Mesothelial cell of epicardium (in vitro differentiated cells): ENCODE results near the gene EXOC4. TPM values are rescaled to one million over a fixed set of nuclear protein-coding genes. Genes with fewer than 3 reads are reported as not detected.

Experiments
- DNase-seq, 2 experiments: peaks; one replicate each; pipeline ENCODE4 v3.0.0; 2021; ENCODE audit warnings: low spot score in 2 of 2; ENCODE audit not compliant: unreplicated experiment in 2 of 2
- H3K27ac Mint-ChIP-seq: 2 replicates; pipeline ENCODE4 v1.8.0; 2021; ENCODE audit warnings: mixed read lengths
- H3K27me3 Mint-ChIP-seq: 2 replicates; pipeline ENCODE4 v1.8.0; 2021; ENCODE audit warnings: low read depth, mixed read lengths
- H3K36me3 Mint-ChIP-seq: 2 replicates; pipeline ENCODE4 v1.8.0; 2021; ENCODE audit warnings: mixed read lengths
- H3K4me1 Mint-ChIP-seq: 2 replicates; pipeline ENCODE4 v1.8.0; 2021; ENCODE audit warnings: mixed read lengths
- H3K4me3 Mint-ChIP-seq: 2 replicates; pipeline ENCODE4 v1.8.0; 2021; ENCODE audit warnings: mild to moderate bottlenecking, moderate library complexity, mixed read lengths
- H3K9me3 Mint-ChIP-seq: 2 replicates; pipeline ENCODE4 v1.8.0; 2021; ENCODE audit warnings: mixed read lengths
- total RNA-seq: library from RNA; stranded (reverse); gene quantifications from 3 replicates; pipeline ENCODE4 v1.2.1, GENCODE V29; 2021
- TF ChIP-seq, protein P1 (sequence below): fragments of 200-600 bp; sonication (generic); IDR thresholded peaks from one replicate; pipeline ENCODE4 v1.5.0; 2021; ENCODE audit warnings: antibody characterized with exemption; ENCODE audit not compliant: unreplicated experiment

The EXOC4 gene
- total RNA-seq, 1 donor from 2014 or later: 105 TPM

DNA sequence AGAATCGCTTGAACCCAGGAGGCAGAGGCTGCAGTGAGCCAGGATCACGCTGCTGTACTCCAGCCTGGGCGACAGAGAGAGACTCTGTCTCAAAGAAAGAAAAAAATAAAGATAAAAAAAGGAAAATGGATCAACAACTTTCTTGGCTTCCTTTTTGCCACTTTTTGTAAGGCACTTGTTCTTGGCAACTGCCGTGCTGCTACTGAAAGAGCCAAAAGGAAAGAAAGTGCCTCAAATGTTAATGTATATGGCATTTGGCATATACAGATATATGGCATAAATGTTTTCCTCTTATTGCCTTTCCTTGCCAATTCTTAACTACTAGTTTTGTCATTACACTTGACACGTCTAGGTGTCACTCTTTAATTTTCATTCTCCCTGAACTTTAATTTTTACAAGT, 480.5 kb downstream of the EXOC4 start:
- Mint-ChIP-seq H3K4me1 (peaks cover 2% of the 10 kb centered on the region), H3K27ac (no peak overlapping the region), H3K36me3 (peaks cover 2% of the 10 kb centered on the region), H3K27me3 (no peaks in the 10 kb centered on the region), H3K4me3 (no peak overlapping the region), H3K9me3 (peaks cover 4% of the 10 kb centered on the region)
- DNase-seq: no peak
- TF ChIP-seq, protein P1, sequence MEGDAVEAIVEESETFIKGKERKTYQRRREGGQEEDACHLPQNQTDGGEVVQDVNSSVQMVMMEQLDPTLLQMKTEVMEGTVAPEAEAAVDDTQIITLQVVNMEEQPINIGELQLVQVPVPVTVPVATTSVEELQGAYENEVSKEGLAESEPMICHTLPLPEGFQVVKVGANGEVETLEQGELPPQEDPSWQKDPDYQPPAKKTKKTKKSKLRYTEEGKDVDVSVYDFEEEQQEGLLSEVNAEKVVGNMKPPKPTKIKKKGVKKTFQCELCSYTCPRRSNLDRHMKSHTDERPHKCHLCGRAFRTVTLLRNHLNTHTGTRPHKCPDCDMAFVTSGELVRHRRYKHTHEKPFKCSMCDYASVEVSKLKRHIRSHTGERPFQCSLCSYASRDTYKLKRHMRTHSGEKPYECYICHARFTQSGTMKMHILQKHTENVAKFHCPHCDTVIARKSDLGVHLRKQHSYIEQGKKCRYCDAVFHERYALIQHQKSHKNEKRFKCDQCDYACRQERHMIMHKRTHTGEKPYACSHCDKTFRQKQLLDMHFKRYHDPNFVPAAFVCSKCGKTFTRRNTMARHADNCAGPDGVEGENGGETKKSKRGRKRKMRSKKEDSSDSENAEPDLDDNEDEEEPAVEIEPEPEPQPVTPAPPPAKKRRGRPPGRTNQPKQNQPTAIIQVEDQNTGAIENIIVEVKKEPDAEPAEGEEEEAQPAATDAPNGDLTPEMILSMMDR: no peak

DNA sequence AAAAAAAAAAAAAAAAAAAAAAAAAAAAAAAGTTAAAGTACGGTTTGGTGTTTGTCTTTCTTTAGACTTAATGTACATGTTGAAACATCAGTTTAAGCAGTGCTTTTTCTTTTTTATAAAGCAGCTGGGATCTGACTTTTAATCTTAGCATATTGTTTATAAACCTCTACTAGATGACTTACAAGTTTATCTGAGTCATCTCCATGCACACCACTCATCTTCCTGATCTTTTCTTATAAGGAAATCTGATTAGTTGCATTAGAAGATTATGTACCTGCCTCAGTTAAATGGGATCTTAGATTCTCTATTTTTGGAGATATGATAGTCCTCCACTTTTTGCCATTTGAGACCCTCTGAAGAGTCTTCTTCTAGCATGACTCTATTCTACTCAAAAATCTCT, 482.3 kb downstream of the EXOC4 start:
- peaks cover 4% of the 10 kb centered on the region for H3K9me3 Mint-ChIP-seq
- H3K4me3 Mint-ChIP-seq: no peak overlapping the region
- TF ChIP-seq, protein P1: no peak
- no peak overlapping the region for H3K27ac Mint-ChIP-seq
- peaks cover 2% of the 10 kb centered on the region for H3K4me1 Mint-ChIP-seq
- peaks cover 2% of the 10 kb centered on the region for H3K36me3 Mint-ChIP-seq
- DNase-seq: no peak
- H3K27me3 Mint-ChIP-seq: no peaks in the 10 kb centered on the region

DNA sequence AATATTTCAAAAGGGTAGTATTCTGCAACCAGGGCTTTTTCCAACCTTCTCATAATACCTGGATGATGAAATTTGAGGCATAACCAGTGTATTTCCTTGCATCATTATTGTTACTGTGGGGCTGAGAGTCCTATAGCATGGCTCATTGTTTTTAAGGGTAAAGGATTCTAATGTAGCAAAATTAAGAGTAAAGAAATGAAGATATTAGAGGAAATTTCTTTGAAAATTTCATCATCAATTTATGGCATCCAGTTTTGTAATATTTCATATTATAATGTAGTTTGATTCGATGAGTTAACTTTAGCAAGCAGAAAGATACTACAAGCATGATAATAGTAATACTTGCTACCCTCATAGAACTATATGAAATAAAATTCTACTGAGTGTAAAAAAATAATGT, 486.9 kb downstream of the EXOC4 start:
- H3K27me3 Mint-ChIP-seq: no peaks in the 10 kb centered on the region
- DNase-seq: no peak
- peaks cover 10% of the 10 kb centered on the region for H3K4me1 Mint-ChIP-seq
- H3K36me3 Mint-ChIP-seq: no peaks in the 10 kb centered on the region
- no peaks in the 10 kb centered on the region for H3K9me3 Mint-ChIP-seq
- no peak overlapping the region for H3K27ac Mint-ChIP-seq
- H3K4me3 Mint-ChIP-seq: no peak overlapping the region
- TF ChIP-seq, protein P1: no peak

DNA sequence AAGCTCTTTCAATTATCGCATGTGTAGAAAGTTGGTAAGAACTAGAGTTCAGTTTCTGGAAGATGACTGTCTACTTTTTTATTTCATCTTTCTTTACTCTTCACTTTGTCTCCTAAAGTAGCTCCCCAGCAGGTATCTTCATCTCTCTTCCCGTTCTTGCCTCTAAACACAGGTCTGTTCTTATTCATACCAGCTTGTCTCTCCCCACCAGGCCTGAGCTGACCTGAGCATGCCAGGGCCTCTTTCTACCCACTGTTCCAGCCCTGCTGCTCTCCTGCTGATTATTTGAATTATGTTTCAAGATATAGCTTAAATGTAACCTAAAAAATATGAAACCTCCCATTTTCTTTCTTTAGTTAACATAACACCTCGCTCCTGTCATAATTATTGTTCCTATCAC, 488.2 kb downstream of the EXOC4 start:
- Mint-ChIP-seq H3K27ac (no peak overlapping the region), H3K36me3 (no peaks in the 10 kb centered on the region), H3K4me3 (no peak overlapping the region), H3K27me3 (no peaks in the 10 kb centered on the region), H3K4me1 (peaks cover 10% of the 10 kb centered on the region), H3K9me3 (no peaks in the 10 kb centered on the region)
- no peak for DNase-seq
- TF ChIP-seq, protein P1: no peak

DNA sequence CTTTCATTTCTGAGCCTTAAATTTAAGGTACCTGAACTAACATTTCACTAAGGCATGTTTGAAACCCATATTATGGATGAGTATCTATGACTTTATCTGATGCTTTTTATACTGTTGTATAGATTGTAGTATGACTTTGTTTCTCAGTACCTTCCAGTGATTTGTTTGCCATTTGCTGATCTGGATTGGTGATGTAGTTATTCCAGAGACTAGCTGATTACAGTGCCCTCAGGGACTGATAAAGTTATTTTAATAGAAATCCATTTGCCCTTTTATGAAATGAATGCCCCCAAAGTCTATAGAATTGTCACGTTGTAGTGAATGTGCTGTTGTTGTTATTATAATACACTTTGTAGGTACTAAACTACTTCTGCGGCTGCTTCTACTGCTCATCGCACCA, 488.8 kb downstream of the EXOC4 start:
- TF ChIP-seq, protein P1: no peak
- H3K9me3 Mint-ChIP-seq: no peaks in the 10 kb centered on the region
- H3K27me3 Mint-ChIP-seq: no peaks in the 10 kb centered on the region
- peaks cover 16% of the 10 kb centered on the region for H3K4me1 Mint-ChIP-seq
- no peak for DNase-seq
- H3K36me3 Mint-ChIP-seq: no peaks in the 10 kb centered on the region
- no peak overlapping the region for H3K4me3 Mint-ChIP-seq
- no peak overlapping the region for H3K27ac Mint-ChIP-seq
